ENCODE data around the gene ZDHHC1. TPM values are rescaled to one million over a fixed set of nuclear protein-coding genes. Genes with fewer than 3 reads are reported as not detected.
A peak's percentile ranks its signal among the peaks of the same experiment; 100 is the strongest.

ZDHHC1 gene
- total and polyA plus RNA-seq, 4 donors = 0.33 to 1.6 (median 1.1) TPM

GRCh38 chr16:67459861-67460150 lies 43.5 kb upstream of the ZDHHC1 start:
- no peak overlapping the region for H3K9ac ChIP-seq (ENCODE audit: low read depth in 1 of 2, low read length in 2 of 2)
- no peak for TF ChIP-seq FOXA2 (IDR thresholded peaks at IDR 0.05)
- TF ChIP-seq GABPA (IDR thresholded peaks at IDR 0.05 in 1 of 2, conservative IDR thresholded peaks at IDR 0.05 in 1 of 2) = no peak
- no peak for TF ChIP-seq RXRA (IDR thresholded peaks at IDR 0.05)
- no peak for TF ChIP-seq CTCF (IDR thresholded peaks at IDR 0.05; ENCODE audit: low read depth, low read length, missing input control)
- no peak for TF ChIP-seq HNF4A (conservative IDR thresholded peaks at IDR 0.05)
- TF ChIP-seq FOXA1 (IDR thresholded peaks at IDR 0.05) = no peak
- no peak for TF ChIP-seq EGR1 (IDR thresholded peaks at IDR 0.05; ENCODE audit: low read depth in 2 of 2)
- no peak for TF ChIP-seq NR2F2 (IDR thresholded peaks at IDR 0.05)
- TF ChIP-seq TAF1 (conservative IDR thresholded peaks at IDR 0.05) = no peak
- no peak for TF ChIP-seq HNF4G (IDR thresholded peaks at IDR 0.05)
- no peak for TF ChIP-seq ZBTB33 (IDR thresholded peaks at IDR 0.05)
- TF ChIP-seq MAX (IDR thresholded peaks at IDR 0.05) = no peak
- TF ChIP-seq SP1 (IDR thresholded peaks at IDR 0.05) = no peak
- no peak for TF ChIP-seq YY1 (IDR thresholded peaks at IDR 0.05)
- TF ChIP-seq ATF3 (IDR thresholded peaks at IDR 0.05) = no peak
- TF ChIP-seq JUND (IDR thresholded peaks at IDR 0.05) = no peak
- no peak for TF ChIP-seq RAD21 (IDR thresholded peaks at IDR 0.05)
- no peak for TF ChIP-seq REST (IDR thresholded peaks at IDR 0.05)

More at GRCh38 chr16:67459861-67460150, 43.5 kb upstream of the ZDHHC1 start:
- WGBS = 77% methylated on average over 3 of the region's 3 CpGs
- peak overlapping the region; percentile 25 to 53 for H3K27ac ChIP-seq (ENCODE audit: low read depth in 1 of 2, low read length in 2 of 2)
- no peaks in the 10 kb centered on the region for H3K9me3 ChIP-seq (ENCODE audit: control insufficient read depth in 4 of 4, low read length in 3 of 4)
- no peak for DNase-seq (ENCODE audit: low spot score)
- H3K27me3 ChIP-seq (ENCODE audit: control insufficient read depth in 4 of 4, insufficient read depth in 4 of 4, low read length in 3 of 4) = no peaks in the 10 kb centered on the region
- peaks cover 20 to 51% (median 35%) of the 10 kb centered on the region in 4 donors for H3K4me1 ChIP-seq (ENCODE audit: control insufficient read depth in 4 of 4, insufficient read depth in 4 of 4, low read length in 3 of 4)
- H3K4me3 ChIP-seq (ENCODE audit: low read depth in 1 of 3, low read length in 3 of 3) = no peak overlapping the region
- peaks cover 0 to 2% (median 0%) of the 10 kb centered on the region in 4 donors for H3K36me3 ChIP-seq (ENCODE audit: control insufficient read depth in 4 of 4, insufficient read depth in 3 of 4, low read depth in 1 of 4, low read length in 3 of 4)
